NCI-H2029 treated with DMSO at 0.1 percent for 48 hours (cell line): ENCODE data around the gene SLC2A4.
"Not testable (repeated sequence)": the region's sequence is repeated elsewhere in the genome, so short reads cannot be mapped to it uniquely, and the experiment has no call there.

Experiments
- DNase-seq: peaks from one replicate; lab custom pipeline; 2025; lab: John Stamatoyannopoulos, UW

Gene SLC2A4

DNA sequence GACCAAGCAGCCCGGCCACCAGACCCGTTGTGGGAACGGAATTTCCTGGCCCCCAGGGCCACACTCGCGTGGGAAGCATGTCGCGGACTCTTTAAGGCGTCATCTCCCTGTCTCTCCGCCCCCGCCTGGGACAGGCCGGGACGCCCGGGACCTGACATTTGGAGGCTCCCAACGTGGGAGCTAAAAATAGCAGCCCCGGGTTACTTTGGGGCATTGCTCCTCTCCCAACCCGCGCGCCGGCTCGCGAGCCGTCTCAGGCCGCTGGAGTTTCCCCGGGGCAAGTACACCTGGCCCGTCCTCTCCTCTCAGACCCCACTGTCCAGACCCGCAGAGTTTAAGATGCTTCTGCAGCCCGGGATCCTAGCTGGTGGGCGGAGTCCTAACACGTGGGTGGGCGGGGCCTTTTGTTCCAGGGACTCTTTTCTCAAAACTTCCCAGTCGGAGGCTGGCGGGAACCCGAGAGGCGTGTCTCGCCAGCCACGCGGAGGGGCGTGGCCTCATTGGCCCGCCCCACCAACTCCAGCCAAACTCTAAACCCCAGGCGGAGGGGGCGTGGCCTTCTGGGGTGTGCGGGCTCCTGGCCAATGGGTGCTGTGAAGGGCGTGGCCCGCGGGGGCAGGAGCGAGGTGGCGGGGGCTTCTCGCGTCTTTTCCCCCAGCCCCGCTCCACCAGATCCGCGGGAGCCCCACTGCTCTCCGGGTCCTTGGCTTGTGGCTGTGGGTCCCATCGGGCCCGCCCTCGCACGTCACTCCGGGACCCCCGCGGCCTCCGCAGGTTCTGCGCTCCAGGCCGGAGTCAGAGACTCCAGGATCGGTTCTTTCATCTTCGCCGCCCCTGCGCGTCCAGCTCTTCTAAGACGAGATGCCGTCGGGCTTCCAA, at the start of gene SLC2A4:
Gene SLC2A4 (plus strand): TSS at position 645 of the 879 bp plus-strand sequence. CDS start 217 bp downstream, at position 862.
- peak; percentile 25 for DNase-seq

DNA sequence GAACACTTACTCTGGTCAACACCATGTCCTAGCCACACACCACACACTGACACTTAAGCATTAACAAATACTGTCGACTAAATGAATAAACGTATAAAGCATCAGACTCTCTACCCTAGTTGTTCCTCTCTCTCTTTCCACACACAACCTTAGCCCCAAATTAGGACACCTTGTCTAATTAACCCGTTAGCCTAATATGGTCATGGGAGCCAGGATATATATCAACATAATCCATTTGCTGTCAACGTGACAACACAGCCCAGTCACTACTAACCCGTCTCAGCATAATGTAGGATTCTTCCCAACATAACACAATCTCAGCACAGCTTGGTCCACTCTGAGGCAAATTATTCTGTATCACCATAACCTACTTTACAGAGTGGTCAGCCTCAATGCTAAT, 49.4 kb upstream of the SLC2A4 start:
- DNase-seq = no peak

DNA sequence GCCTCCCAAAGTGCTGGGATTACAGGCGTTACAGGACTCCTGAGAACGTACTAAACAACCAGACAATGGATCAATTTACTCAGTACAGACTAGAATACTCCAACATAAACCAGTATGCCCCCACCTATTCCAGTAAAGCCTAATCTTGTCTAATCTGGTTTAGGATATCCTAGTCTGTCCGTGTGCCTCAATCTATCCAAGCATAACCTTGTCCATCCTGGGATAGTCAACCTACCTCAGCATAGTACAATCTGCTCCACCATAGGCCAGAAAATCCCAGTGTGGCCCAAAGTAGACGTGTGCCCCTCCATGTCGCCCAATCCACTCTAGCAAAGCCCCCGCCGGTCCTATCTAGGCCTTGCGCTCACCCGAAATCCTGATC, 47.8 kb upstream of the SLC2A4 start:
- DNase-seq = no peak

DNA sequence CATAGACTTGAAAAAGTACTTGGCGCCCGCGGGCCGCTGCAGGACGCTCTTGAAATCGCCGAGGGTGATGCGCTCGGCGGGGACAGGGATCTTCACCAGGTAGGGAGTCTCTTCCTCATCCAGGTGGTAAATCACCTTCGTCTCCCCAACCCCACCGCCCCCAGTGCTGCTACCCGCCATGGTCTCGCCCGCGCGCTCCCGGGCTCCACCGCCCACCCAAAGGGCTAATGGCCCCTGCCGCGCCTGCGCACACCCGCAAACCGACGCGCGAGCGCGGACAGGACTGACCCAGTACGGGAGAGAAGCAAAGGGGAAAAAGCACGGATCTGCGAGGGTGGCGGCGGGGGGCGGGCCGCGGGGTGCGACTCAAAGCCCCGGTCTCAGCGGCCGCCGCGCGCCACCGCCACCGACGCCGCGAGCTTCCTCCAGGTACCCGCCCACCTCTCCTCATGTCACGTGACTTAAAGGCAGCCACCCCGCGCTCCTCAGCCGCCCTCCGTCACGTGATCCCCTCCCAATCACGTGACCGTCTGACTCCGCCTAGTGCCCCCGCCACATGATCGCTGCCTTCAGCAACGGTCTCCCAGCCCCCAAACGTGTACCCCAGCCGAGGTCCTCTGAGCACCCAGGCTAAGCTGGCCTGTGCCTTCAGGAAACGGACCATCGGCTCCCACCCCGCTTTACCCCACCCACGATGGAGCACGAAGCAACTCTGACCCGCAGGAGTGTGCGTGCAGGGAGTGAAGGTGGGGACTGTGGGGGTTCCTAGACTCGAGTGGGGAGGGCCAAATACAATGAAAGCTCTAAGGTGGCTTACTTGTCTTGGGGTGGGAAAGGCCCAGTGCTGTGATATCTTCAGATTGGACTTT, 47.2 kb upstream of the SLC2A4 start, which contains the start of gene DVL2:
Gene DVL2 (minus strand): TSS at position 435 of the 869 bp plus-strand sequence. CDS start 255 bp downstream, at position 180.
- peak; percentile 45 for DNase-seq

DNA sequence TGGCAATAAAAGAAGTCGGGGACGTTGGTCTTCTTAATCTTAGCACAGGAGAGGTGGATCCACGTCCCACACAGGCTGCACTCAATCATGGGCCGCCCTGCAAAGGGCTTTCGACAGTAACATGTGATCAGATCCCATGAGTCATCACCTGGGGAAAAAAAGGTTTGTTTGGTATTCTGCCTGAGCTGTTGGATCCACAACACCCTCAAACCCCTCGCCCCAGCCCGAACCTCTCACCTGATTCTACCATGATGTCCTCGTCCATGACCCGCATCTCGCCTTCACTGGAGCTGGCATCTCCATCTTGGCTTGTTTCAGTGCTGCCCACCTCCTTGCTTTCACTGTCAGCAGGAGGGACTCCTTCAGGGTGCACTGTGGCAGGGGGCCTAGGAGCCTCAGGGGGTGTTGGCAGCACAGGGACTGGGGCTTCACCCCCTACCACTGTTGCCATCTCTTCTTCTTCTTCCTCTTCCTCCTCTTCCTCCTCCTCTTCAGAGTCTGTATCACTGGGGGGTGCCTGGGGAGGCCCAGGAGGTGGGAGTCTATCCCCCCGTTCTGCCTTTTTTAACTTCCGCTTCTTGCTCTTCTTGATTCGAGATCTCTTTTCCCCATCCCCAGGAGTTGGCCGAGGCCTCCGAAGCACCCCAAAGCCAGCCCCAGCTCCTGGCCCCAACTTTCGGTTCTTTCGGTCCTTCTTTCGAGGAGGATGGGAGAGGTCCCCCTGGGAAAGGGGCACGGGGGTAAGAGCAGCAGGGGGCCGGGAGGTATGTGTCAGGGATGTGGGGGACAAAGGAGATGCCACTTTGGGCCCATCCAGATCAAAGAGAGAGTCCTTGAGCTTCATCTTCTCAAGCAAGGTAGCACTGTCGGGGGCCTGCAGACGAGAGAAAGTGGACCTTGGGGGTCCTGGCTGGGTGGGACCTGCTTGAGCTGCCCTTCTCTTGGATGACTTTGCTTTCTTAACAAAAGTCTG, 45.5 kb upstream of the SLC2A4 start:
- DNase-seq = no peak

DNA sequence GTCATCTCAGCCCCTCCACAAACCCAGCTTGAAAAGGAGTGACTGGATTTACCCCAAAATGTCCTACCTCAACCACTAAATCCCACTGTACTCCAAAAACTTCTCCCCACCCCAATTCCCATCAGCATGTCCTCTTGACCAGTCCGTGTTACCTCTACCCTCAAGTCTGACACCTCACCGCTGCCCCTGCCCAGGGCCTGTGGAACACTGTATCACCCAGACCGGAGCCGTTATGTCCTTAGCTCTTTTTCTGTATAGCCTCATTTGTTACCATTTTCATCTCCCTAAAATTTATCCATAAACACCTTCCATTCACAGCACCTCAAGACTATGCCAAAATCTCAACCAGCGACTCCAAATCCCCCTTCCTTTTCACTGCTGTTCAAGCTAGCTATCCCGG, 44.7 kb upstream of the SLC2A4 start:
- DNase-seq = no peak

DNA sequence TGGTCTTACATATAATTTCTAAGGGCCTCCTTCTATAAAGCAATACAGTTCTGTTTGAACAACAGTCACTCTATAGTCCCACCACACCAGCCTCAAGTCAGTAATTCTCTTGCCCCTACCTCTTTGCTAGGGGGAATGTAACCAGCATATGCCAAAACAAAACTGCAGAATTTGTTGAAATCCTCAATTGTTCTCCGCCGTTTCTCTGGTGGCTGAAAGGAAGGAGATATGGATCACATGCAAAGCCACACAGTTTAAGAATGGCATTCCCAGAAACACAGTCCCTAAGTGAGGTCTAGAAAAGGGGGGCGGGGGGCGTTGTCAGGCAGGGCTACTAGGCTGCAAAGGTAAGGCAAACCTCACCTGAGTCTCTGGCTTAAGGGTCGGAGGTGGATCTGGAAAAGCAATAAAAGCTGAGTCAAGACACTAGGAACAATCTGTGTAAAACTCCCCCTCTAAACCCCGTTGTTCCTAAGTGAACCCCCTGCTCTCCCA, 44.2 kb upstream of the SLC2A4 start:
- no peak for DNase-seq

DNA sequence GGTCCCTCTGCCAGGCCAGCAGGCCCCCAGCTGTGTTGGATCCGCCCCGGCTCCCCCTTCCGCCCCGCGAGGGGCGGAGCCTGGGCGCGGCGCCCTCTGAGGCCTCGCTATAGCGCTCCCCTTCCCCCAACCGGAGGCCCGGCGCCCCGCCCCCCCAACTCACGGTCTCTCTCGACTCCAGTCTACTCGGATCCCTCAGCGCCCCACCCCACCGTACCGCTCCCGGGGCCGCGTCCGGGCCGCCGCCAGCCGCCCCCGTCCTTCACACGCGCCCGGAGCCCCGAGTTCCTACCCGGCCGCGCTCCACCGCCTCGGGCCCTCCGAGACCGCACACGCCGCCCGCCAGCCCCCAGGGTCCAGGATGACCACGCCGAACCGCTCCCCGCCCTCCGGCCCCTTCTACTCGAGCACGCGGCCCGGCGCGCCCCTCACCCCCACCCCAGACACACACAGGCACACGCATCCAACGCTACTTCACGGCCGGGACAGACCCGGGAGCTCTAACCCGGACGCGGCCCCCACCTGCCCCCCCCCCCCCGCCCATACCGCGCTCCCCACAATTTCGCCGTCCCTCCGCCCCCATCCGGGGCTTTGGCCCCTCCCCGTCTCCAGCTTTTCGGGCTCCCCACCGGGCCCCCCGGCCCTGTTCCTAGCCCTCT, 43.6 kb upstream of the SLC2A4 start:
- DNase-seq = no peak

DNA sequence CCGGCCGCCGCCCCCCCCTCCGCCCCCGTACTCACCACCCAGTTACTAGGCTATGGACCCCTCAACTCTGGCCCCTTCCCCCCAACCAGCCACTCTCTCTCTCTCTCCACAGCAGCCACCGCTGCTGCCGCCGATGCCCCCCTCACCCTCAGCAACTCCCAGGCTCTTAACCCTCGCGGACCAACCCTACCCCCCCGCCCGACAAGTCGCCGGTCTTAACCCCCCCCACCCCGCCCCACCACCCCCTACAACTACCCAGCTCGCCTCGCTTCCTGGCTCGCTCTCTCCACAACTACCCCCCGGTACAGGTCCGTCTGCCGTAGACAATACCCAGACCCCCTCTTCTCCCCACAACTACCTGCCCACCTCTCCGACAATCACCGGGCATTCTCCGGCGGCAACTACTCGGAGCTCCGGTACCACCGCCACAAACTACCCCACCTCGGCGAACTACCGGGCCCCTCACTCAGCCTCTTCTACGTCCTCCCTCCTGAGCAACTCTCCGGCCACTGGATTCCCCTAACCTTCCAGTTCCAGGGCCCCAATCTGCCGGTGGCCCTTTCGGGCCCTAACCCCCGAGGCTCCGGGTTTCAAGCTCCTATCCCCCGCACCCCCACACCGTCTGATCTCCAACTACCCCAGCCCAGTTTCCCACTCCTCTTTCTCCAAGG, 43.0 kb upstream of the SLC2A4 start:
- DNase-seq = no peak

DNA sequence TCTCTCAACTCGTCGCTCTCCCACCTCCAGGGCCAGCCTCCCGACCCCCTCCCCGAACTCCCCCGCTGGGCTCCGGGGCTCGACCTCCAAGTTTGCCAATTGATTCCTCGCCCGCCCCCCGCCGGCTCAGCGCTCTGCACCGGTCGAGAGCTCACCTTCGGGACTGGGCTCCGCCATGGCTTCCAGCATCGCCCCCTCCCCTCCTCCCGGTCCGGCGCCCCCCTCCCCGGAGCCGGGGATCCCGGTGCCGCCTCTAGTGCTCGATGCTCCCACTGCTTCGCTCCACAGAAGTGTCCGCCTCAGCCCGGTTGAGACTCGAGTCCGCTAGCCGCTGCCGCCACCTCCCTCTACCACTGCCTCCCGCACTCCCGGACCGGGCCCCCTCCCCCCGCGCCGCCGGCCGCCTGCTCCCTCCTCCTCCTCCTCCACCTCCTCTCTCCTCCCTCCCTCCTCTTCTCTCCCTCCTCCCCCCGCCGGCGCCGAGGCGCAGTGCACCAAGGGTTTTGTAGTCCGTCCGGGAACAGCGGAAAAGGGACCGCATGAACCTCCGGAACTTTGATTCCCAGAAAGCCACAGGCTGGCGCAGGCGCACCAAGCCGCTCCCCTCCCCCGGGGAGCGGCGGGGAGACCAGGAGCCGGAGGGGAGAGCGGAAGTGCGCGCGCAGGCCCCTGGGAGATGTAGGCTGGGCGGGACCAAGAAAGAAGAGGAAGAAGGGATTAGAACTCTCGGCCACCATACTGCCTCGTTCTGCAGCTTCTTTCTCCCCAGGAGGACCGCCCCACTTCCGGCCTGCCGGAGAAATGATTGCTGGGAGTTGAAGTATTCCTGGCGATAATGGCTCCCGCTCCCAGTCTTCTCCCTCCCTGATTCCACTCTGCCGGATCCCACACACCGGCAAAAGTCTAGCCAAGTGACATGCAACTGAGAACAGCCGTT, 42.2 kb upstream of the SLC2A4 start, which contains the start of gene PHF23:
Gene PHF23 (minus strand): TSS at position 367 of the 937 bp plus-strand sequence. CDS start 178 bp downstream, at position 189.
- DNase-seq = peak; percentile 90

DNA sequence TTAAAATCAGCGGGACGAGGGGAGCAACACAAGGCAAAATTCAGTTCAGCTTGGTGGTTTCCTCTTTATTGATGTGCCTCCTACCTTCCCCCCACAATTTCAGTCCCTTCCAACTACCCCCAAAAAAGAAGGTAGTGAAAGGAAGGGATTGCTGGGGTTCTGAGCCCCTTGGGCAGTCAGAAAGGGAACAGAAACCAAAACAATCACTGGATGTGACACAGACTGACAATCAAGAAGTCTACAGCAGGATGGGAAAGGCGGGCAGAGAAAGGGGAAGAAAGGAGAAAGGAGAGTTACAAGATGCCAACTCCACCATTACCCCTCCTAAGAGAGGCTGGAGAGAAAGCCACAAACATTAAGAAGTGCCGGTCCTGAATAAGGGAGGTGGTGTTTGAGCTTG, 41.1 kb upstream of the SLC2A4 start:
- DNase-seq = no peak

DNA sequence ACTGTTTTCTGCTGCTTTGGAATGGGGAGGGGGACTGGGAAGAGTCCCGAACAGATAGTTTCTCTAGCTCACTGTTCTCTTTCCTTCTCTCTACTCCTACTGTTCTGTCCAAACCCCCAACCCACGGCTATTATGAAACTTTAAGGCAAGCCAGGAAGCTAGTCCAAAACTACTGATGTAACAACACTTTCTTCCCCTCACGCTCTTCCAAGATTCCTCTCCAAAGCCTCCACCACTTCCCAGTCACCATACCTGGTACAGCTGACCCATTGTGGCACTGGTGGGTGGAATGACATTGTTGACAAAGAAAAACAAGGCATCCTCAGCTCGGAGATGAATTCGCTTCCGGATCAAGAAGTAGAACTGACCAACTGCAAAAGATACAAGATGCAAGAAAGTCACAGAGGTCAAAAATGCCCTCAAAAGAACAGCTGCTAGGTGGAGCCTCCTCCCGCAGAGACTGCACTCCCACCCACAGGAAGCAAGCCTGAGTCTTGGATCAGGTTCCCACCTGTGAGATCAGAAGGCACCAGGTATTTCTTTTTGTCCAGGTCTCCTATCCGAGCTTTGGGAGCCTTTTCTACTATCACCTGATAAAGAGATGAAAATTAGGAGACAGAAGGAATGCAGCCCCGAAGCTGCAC, 40.3 kb upstream of the SLC2A4 start:
- DNase-seq = no peak

DNA sequence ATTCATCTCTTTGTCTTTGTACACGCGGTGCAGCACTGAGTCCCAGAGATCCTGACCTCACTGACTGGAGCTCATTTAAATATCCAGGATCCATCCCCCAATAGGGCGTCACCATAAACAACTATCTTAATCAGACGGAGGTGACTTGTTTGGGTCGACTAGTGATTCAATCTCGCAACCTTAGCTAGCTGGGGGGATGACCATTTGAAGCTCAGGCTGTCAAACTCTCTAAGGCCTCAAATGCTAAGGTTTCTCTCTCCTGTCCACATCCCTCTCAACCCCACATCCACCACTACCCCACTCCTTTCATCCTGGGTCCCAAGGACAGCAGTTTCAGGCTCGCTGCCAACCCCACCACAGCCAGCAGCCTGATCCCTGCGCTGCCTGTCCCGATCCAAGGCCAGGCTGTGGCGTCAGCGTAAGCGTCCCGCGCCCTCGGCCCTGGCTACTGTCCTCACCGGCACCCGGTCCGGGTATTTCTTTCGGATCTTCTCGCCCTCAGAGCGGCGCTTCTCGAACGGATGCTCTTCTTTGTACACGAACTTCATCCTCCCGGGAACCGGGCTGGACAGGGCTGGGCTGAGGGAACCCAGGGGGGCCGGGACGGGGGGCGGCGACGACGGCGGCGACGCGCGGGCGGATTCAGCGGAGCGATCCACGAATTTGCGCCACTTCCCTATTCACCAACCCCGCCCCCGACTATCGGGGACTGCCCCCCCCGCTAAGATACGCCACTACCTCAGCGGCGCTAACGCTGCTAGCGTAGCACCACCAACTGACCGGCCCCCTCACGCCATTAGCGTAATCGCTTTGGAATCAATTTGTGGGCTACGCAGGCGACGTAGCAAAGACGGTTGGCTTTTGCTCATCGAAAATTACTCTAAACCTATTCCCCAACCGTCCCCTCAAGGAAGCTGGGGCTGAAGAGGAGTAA, 39.5 kb upstream of the SLC2A4 start, which contains the start of gene GABARAP:
Gene GABARAP (minus strand): TSS at position 667 of the 934 bp plus-strand sequence. CDS start 119 bp downstream, at position 548.
- DNase-seq = peak; percentile 41

DNA sequence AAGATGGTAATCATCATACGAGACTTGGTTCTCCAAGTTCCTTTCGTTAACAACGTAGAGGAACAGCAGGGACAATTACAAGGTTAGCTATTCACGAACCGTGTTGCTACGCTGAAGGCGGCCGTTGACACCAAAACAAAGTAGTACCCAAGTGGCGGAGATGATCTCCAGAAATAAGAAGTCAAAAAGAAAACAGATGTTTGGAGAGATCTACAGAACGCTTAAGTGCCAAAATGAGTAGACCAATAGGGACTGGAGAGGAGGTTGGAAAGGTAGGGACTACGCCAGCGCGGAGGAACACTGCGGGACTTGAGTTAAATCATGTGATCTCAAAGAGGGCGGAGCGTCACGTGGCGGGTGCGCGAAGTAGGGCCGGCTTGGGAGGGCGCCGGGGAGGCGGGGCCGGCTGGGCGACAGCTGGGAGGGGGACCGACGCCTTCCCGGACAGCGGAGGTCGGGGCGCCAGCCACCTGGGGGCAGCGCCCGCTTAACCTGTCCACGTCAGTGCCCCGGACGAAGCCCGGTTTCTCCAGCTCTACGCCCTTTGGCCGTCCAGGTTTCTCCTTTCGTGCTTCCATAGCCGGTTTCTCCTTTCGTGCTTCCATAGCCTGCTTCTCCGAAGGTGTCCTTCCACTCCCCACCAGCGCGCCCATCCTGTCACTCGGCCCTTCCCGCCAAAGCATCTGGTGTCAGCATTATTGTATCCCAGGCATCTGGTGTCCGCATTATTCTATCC, 38.6 kb upstream of the SLC2A4 start:
- peak; percentile 81 for DNase-seq

DNA sequence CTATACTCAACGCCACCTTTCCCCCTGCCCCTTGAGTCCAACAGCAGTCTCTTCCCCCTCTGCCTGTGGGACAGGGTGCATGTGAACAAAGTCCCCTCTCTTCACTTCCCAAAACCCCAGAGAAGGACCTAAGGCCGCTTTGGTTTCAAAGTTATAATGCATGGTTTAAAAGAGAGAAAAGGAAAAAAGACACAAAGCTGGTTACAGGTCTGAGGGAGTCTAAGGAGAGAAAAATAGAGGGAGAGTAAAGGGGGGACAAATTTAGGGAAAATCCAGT, 38.1 kb upstream of the SLC2A4 start:
- no peak for DNase-seq

DNA sequence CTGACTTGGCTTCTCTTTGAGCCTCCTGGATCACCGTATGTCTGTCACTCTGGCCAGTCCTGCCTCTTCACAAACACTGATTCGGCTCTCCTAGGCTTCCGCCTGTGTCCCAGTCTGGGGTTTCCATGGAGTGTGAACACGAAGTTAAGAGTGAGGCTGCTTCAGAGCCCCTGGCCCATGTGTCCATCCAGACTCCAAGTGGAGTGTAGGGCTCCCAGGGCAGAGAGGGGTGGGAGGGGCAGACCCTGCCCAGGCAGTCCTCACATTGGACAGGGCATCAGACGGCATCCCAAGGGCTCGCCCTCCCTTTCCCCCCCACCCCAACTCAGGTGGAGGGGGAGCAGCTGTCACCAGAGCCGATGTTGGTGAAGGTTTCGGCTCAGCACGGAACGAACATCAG, 37.7 kb upstream of the SLC2A4 start:
- not testable (repeated sequence) for DNase-seq

DNA sequence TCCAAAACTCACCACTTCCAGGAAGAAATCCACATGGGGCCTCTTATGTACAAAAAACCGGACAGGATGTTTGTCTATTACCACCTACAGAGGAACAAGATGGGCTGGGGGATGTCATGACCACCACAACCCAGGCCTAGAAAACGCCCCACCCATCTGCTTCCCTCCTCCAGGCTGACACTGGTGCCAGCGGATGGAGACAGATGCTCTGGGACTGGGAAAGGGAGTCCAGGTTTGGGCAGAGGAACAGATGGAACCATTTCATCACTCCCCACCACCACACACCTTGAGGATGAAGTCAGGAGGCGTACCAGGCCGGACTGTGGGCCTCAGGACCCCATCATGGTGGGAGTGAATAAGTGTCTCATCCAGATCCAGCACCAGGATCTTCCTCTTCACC, 34.7 kb upstream of the SLC2A4 start:
- no peak for DNase-seq
